ENCODE measurements around the gene GPC5. TPM values are rescaled to one million over a fixed set of nuclear protein-coding genes. Genes with fewer than 3 reads are reported as not detected.

Gene GPC5
- total RNA-seq, 2 donors from 2014 or later, result 0.22 to 0.51 TPM

- Histone ChIP-seq H3K9me3 (ENCODE audit: control insufficient read depth, low read length) (no peaks in the 10 kb centered on the region), H3K27me3 (ENCODE audit: control insufficient read depth, insufficient read depth, low read length, poor library complexity, severe bottlenecking) (no peaks in the 10 kb centered on the region), H3K36me3 (ENCODE audit: control insufficient read depth, insufficient read depth, low read length) (no peaks in the 10 kb centered on the region), H3K9ac (ENCODE audit: extremely low read depth, low read length, poor library complexity, severe bottlenecking) (no peak overlapping the region), H3K4me3 (ENCODE audit: low read length) (no peak overlapping the region), H3K4me1 (ENCODE audit: control insufficient read depth, insufficient read depth, low read length) (no peaks in the 10 kb centered on the region), H3K27ac (ENCODE audit: low read depth, low read length) (no peak overlapping the region)
- WGBS, 2 experiments (ENCODE audit: insufficient coverage in 1 of 2, insufficient read length in 1 of 2), result 52 to 80% methylated on average over 1 to 2 of the region's 2 CpGs
- H3K27me3 Mint-ChIP-seq (ENCODE audit: insufficient read depth), result no peaks in the 10 kb centered on the region
- H3K36me3 Mint-ChIP-seq (ENCODE audit: low read depth), result no peaks in the 10 kb centered on the region
- no peaks in the 10 kb centered on the region for H3K4me1 Mint-ChIP-seq
- no peaks in the 10 kb centered on the region for H3K9me3 Mint-ChIP-seq
- H3K4me3 Mint-ChIP-seq, result no peak overlapping the region
- TF ChIP-seq CTCF (conservative IDR thresholded peaks at IDR 0.05), result no peak
- no peak overlapping the region for H3K27ac Mint-ChIP-seq
- DNase-seq, result no peak
Observed at GRCh38 chr13:91510058-91510457, 111.6 kb downstream of the GPC5 start.

DNA sequence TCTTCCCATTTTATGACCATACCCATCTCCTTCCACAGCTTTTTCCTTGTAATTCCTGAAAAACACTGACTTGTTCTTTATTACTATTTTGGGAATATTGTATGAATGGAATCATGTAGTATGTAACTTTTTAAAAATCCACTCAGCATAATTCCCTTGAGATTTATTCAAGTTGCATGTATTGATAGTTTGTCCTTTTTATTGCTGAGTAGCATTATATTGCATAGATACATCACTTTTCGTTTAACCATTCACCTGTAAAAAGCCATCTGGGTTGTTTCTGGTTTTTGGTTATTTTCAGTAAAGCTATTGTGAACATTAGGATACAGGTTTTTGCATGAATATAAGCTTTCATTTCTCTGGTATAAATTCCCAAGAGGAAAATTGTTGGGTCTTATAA, 115.4 kb downstream of the GPC5 start:
- no peak overlapping the region for H3K27ac ChIP-seq (ENCODE audit: low read depth, low read length)
- H3K36me3 Mint-ChIP-seq (ENCODE audit: low read depth), result no peaks in the 10 kb centered on the region
- peaks cover 16% of the 10 kb centered on the region for H3K9me3 Mint-ChIP-seq

GRCh38 chr13:91516799-91517198, 118.4 kb downstream of the GPC5 start:
- H3K4me3 Mint-ChIP-seq, result no peak overlapping the region
- Histone ChIP-seq H3K9ac (ENCODE audit: extremely low read depth, low read length, poor library complexity, severe bottlenecking) (no peak overlapping the region), H3K36me3 (ENCODE audit: control insufficient read depth, insufficient read depth, low read length) (no peaks in the 10 kb centered on the region), H3K4me3 (ENCODE audit: low read length) (no peak overlapping the region), H3K27me3 (ENCODE audit: control insufficient read depth, insufficient read depth, low read length, poor library complexity, severe bottlenecking) (no peaks in the 10 kb centered on the region), H3K4me1 (ENCODE audit: control insufficient read depth, insufficient read depth, low read length) (no peaks in the 10 kb centered on the region), H3K9me3 (ENCODE audit: control insufficient read depth, low read length) (no peaks in the 10 kb centered on the region), H3K27ac (ENCODE audit: low read depth, low read length) (no peak overlapping the region)
- peaks cover 18% of the 10 kb centered on the region for H3K9me3 Mint-ChIP-seq
- no peak overlapping the region for H3K27ac Mint-ChIP-seq
- H3K27me3 Mint-ChIP-seq (ENCODE audit: insufficient read depth), result no peaks in the 10 kb centered on the region
- H3K4me1 Mint-ChIP-seq, result no peaks in the 10 kb centered on the region
- no peak for TF ChIP-seq CTCF (conservative IDR thresholded peaks at IDR 0.05)
- WGBS, 2 experiments (ENCODE audit: insufficient coverage in 1 of 2, insufficient read length in 1 of 2), result 80 to 94% methylated on average over 2 to 3 of the region's 3 CpGs
- no peak for DNase-seq
- no peaks in the 10 kb centered on the region for H3K36me3 Mint-ChIP-seq (ENCODE audit: low read depth)

More for the DNA sequence above, 115.4 kb downstream of the GPC5 start:
- no CpG with 5 or more reads among the region's 1 CpG for WGBS, 2 experiments (ENCODE audit: insufficient coverage in 1 of 2, insufficient read length in 1 of 2)
- no peak for DNase-seq
- Mint-ChIP-seq H3K27me3 (ENCODE audit: insufficient read depth) (no peaks in the 10 kb centered on the region), H3K4me3 (no peak overlapping the region), H3K4me1 (no peaks in the 10 kb centered on the region), H3K27ac (no peak overlapping the region)
- Histone ChIP-seq H3K4me1 (ENCODE audit: control insufficient read depth, insufficient read depth, low read length) (no peaks in the 10 kb centered on the region), H3K9ac (ENCODE audit: extremely low read depth, low read length, poor library complexity, severe bottlenecking) (no peak overlapping the region), H3K27me3 (ENCODE audit: control insufficient read depth, insufficient read depth, low read length, poor library complexity, severe bottlenecking) (no peaks in the 10 kb centered on the region), H3K9me3 (ENCODE audit: control insufficient read depth, low read length) (no peaks in the 10 kb centered on the region), H3K4me3 (ENCODE audit: low read length) (no peak overlapping the region), H3K36me3 (ENCODE audit: control insufficient read depth, insufficient read depth, low read length) (no peaks in the 10 kb centered on the region)
- no peak for TF ChIP-seq CTCF (conservative IDR thresholded peaks at IDR 0.05)
